Fibroblast of skin of back (primary cell): ENCODE data around the gene KRT6C. TPM values are rescaled to one million over a fixed set of nuclear protein-coding genes. Genes with fewer than 3 reads are reported as not detected.
"Not testable (repeated sequence)": the region's sequence is repeated elsewhere in the genome, so short reads cannot be mapped to it uniquely, and the experiment has no call there.

Experiments
- DNase-seq: peaks from one replicate; pipeline ENCODE4 v3.0.0-alpha.2; 2013
- polyA plus RNA-seq, 2 experiments: library from polyadenylated mRNA; unstranded; fragments of 120-200 nt; gene quantifications; one replicate each; pipeline ENCODE4 v1.2.1, GENCODE V29; 2013; ENCODE audit not compliant: insufficient read length in 2 of 2

Gene KRT6C
- polyA plus RNA-seq (2013, experiment 1 of 2; ENCODE audit: insufficient read length) = not detected
- not detected for polyA plus RNA-seq (2013, experiment 2 of 2; ENCODE audit: insufficient read length)

GRCh38 chr12:52473768-52474167 is at the start of gene KRT6C:
Gene KRT6C, minus strand, starts transcription at chr12:52473805. Its CDS starts 68 bp downstream, at chr12:52473737.
- DNase-seq = no peak

DNA sequence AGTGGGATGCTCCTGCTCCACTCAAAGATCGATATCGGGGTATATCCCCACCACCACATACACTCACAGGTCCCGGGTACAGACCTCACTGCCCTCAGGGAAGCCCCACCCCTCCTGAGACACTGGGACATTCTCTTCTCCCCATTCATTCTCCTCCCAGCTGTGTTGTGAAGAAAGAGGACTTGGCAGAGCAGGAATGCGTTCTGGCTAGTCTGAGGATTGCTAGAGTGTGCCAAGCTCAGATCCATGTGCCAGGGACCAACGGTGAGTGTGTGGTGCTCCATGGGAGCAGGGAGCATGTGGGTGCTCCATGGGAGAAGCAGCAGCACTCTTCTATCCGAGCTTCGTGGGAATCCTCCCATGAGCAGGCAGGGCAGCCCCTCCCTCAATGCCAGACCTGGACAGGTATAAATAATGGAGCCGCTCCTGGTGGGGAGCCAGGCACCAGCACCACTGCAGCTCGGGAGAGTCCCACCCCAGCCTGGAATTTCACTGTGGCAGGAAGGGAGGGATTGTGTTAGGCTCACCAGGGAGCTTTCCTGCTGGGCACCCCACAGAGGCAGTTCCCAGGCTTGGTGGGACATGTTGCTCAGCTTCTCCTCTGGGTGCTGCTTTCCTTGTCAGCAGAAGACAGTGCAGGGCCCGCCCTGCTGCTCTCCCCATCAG is 48.9 kb upstream of the KRT6C start:
- peak; percentile 40 for DNase-seq

DNA sequence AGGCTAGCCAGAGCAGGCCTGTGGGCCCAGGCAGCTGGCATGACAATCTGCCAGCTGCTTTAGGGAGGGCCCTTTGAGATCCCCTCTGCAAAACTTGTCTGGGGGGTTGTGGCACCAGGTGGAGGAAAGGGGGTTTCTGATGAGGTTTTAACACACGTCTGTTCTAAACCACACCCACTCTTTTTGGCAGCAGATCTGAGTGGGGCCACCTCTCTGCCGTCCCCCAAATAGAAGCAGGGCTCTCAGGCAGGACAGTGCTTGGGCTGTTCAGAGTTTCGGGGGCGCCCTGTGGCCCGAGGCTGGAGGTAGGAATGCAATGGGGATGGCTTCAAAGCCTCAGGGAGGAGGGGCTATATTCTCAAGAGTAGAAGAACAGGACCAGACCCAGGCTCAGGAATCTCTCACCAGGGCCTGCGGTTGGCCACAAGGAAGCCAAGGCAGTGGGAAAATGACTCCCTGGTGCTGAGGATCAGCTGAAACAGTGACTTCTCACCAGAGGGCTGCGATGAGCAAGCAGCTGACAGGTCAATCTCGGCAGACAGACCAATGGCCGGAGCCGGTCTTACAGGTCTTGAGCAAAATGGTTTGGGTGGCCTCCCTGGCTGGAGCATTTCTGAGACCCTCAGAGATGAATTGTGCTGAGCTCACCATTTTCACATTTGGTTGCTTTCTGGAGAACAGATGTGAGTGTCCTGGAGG is 48.1 kb upstream of the KRT6C start:
- peak; percentile 76 for DNase-seq

- peak; percentile 22 for DNase-seq
These were observed 47.6 kb upstream of the KRT6C start for GRCh38 chr12:52521175-52521567.

GRCh38 chr12:52519826-52520662 is 46.4 kb upstream of the KRT6C start, which contains the start of gene KRT5:
Gene KRT5, minus strand, starts transcription at chr12:52520394. Its CDS starts 98 bp downstream, at chr12:52520296.
- no peak for DNase-seq

GRCh38 chr12:52519387-52519703 is 45.7 kb upstream of the KRT6C start:
- DNase-seq = no peak

GRCh38 chr12:52518574-52519386 is 45.2 kb upstream of the KRT6C start:
- no peak for DNase-seq

DNA sequence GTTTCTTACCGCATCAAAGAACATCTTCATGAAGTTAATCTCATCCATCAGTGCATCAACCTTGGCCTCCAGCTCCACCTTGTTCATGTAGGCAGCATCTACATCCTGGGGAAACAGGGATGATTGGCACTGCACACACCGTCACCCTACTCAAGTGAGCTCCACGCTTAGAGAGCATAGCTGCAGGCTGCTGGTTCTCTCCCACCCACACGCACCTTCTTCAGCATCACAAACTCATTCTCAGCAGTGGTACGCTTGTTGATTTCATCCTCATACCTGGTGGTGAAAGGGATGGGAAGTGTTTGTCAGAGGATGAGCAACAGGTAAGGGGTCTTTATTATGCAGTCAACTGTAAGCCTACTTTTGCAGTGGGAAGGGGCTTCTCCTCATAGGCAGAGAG is 44.3 kb upstream of the KRT6C start:
- DNase-seq = no peak

- no peak for DNase-seq
These were observed 43.6 kb upstream of the KRT6C start for GRCh38 chr12:52517005-52517835.

- DNase-seq = no peak
These were observed 42.6 kb upstream of the KRT6C start for GRCh38 chr12:52515927-52516831.

DNA sequence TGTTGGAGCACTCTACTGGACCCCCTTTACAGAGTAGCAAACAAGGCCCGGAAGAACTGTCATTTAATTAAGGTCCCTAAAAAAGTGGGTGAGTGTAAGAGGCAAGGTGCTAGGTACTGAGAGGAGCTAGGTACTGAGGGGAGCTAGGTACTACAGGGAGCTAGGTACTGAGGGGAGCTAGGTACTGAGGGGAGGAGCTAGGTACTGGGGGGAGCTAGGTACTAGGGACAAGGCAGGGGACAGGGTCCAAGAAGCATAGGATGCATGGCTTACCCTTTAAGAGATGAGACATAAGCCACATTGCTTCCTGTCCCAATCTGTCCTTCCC is 41.7 kb upstream of the KRT6C start:
- no peak for DNase-seq

DNA sequence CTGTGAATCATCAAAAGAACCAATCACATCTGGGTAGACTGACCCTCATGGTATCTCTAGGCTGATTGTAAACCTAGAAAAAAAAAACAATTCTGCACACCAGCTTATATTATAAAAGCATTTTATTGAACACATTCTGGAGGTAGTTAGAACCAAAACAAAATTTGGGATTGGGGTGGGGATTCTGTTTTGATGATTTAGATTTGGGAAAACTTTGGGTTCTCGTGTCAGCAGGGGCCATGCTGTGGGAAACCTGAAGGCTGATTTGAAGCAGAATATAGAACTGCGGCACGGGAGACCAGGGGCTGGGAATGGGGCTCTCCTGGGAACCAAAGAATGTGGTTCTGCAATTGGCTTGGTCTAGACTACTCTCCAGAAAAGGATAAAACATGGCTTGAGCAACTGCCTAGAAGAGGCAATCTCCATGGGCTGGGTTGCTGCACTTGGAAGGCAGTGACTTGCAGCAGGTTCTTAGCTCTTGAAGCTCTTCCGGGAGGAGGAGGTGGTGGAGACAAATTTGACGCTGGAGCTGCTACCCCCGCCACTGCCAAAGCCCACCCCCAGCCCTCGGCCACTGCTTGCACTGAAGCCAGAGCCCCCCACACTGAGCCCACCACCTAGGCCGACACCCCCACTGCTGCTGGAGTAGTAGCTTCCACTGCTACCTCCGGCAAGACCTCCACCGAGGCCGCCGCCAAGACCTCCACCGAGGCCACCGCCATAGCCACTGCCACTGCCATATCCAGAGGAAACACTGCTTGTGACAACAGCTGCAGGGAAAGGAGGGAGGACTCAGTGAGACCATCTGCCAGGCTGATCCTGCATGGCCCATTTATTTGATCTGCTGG is 41.1 kb upstream of the KRT6C start:
- DNase-seq = no peak

DNA sequence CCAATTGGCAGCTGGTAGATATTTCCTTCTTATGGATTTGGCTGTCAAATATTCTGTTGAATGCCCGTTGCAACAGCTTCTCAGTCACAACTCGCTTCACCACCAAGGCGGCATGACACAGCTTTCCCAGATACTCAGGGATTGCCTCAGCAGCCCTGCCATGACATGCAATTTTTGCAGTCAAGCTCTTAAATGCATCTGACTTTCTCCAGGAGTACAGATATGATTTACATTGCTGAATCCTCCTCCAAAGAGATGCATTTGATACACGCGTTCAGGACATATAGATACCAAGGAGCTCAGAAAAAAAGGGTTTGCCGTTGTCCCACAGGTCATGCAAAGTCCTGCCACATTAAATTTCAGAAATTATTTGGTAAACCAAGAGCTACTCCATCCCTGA is 40.1 kb upstream of the KRT6C start:
- DNase-seq = no peak

DNA sequence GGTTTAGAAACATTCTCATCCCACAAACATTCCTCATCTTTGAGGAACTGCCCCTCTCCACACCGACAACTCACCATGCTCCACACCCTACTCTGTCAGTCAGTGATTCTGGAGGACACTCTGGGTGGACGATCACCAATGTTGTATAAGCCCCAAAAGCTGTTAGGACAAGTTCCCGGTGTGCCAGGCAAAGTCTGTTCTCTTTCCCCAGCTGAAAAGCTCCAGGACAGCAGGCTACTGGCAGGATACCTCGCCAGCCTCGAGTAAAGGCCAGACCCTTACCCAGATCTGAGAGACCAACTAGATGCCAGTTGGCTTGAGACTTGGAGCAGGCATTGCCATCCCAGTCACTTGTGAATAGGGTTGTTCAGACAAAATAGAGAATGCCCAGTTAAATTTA is 34.6 kb upstream of the KRT6C start:
- no peak for DNase-seq

GRCh38 chr12:52506858-52507715 is 33.5 kb upstream of the KRT6C start:
- DNase-seq = peak; percentile 73

DNA sequence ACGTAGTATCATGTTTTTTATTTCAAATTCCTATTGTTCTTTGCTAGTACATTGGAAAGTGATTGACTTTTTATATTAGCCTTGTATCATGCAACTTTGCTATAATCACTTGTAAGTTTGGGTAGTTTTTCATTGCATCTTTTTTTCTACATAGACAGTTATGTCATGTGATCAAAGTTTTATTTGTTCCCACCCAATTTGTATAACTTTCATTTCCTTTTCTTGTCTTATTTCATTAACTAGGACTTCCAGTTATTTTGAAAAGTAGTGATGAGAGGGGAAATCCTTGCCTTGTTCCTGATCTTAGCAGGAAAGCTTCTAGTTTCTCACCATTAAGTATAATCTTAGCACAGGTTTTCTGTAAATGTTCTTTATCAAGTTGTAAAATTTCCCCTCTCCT is 29.3 kb upstream of the KRT6C start:
- DNase-seq = no peak

DNA sequence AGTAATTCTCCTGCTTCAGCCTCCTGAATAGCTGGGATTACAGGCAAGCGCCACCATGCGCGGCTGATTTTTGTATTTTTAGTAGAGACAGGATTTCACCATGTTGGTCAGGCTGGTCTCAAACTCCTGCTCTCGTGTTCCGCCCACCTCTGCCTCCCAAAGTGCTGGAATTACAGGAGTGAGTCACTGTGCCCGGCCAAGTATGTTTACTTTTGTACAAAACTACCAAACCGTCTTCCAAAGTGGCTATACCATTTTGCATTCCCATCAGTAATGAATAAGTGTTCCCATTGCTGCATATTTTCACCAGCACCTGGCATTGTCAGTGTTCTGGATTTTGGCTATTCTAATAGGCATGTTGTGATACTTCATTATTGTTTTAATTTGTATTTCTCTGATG is 27.9 kb upstream of the KRT6C start:
- no peak for DNase-seq

GRCh38 chr12:52500574-52500973 is 27.0 kb upstream of the KRT6C start:
- not testable (repeated sequence) for DNase-seq
